AG04450 (cell line): ENCODE measurements around the gene MYO5B. TPM values are rescaled to one million over a fixed set of nuclear protein-coding genes. Genes with fewer than 3 reads are reported as not detected.

Experiments used
- CTCF ChIA-PET: fragments of 300-600, 350-600 bp; formaldehyde crosslinking; extraction: SDS; loops from one replicate; lab custom pipeline; 2022; ENCODE audit warnings: antibody characterized with exemption, inconsistent platforms; lab: Charles Lee
- POLR2A ChIA-PET: fragments of 350-600 bp; formaldehyde crosslinking; extraction: SDS; loops from one replicate; lab custom pipeline; 2021; ENCODE audit warnings: antibody characterized with exemption, inconsistent platforms; lab: Yijun Ruan, JAX
- DNase-seq: peaks from one replicate; pipeline ENCODE4 v3.0.0-alpha.2; 2011; ENCODE audit warnings: low read depth, low spot score
- H3K27ac ChIP-seq: one replicate; pipeline ENCODE4 v1.5.1; 2012; ENCODE audit warnings: low read depth, low read length, control low read depth
- H3K27me3 ChIP-seq: one replicate; pipeline ENCODE4 v1.6.0; 2012; ENCODE audit warnings: low read length; ENCODE audit not compliant: control insufficient read depth, insufficient read depth
- H3K4me3 ChIP-seq: 2 replicates; pipeline ENCODE4 v1.5.1; 2011; ENCODE audit warnings: mild to moderate bottlenecking, low read depth, low read length, control low read depth
- H3K9me3 ChIP-seq: 2 replicates; pipeline ENCODE4 v1.5.1; 2012; ENCODE audit warnings: low read length; ENCODE audit not compliant: control insufficient read depth, insufficient read depth
- CTCF ChIP-seq: IDR thresholded peaks from 2 replicates; pipeline ENCODE4 v1.5.1; 2011; ENCODE audit warnings: low read depth, low read length, control low read depth, inconsistent platforms
- polyA plus RNA-seq: library from polyadenylated mRNA; depleted of rRNA; stranded (reverse); fragments of >200 nt; gene quantifications from 2 replicates; pipeline ENCODE4 v1.2.3, GENCODE V29; 2011

MYO5B gene
- polyA plus RNA-seq, 1 experiment: 0.32 TPM

DNA sequence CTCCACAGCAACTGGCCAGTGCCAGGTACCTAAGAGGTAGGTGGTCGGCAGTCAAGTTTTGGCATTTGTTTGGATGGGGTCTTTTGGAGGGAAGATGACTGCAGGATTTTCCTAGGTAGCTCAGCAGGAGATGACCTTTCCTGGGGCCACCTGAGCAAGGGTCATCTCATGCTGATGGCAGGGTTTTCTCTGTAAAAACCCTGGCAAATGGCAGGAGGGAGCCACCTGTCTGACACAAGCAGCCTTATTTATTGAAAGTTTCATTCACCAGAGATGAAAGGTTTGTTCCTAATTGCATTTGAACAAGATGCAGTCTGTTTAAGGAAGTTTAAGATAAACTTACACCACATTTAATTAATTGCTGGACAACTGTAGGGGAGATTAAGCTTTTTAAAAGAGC lies 350.0 kb downstream of the MYO5B start:
- ChIA-PET POLR2A (no interaction called here), CTCF (interaction anchor here (0.9 to 3.9 kb wide), 3 partner anchors 14 to 285 kb away, joined by 3 to 18 read pairs (median 4); no protein-coding TSS in a partner anchor)
- no peaks in the 10 kb centered on the region for H3K9me3 ChIP-seq
- no peak for DNase-seq
- no peak for TF ChIP-seq CTCF
- no peak overlapping the region for H3K4me3 ChIP-seq
- H3K27me3 ChIP-seq: no peaks in the 10 kb centered on the region
- H3K27ac ChIP-seq: no peak overlapping the region

DNA sequence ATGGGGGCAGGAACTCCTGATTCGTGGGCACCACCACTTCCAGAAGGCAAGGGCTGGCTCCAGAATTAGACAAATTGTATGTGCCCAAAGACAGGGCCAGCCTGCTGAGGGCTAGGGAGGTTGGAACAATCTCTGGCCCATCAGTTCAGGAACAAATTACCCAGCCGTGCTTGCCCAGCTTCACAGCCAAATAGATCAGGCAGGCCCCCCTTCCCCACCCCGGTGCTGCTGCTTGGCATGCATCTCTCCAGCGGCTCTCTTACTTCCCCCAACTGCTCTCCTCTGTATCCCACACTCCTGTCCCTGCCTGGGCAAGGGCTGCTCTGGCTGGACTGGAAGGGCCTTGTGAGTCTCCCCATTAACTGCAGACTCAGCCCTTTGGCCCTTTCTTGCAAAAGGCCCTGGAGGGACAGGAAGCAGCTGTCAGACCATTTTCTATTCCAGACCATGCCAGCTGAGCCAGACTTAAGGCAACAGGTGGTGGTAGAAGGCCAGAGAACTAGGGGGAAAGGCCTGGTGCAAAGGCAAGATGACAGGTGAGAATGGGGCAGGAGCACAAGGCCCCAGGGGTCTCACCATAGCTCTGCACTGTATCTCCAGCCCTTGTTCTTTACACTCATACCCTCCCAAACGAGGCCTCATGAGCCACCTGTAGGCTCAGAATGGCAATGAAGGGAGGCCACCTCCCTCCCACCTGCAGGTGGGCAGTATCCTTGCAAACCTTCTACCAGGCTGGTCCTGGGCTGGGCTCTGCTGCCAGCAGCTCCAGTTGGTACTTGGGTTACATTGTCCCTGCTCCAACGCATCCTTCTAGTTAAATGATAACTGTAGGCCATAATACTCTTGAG lies 350.9 kb downstream of the MYO5B start:
- no peak for TF ChIP-seq CTCF
- no peak for DNase-seq
- Histone ChIP-seq H3K27me3 (no peaks in the 10 kb centered on the region), H3K27ac (no peak overlapping the region), H3K4me3 (no peak overlapping the region), H3K9me3 (no peaks in the 10 kb centered on the region)
- CTCF ChIA-PET: interaction anchor here (3.9 kb wide), 1 partner anchor 15 kb away, joined by 18 read pairs; no protein-coding TSS in a partner anchor
- POLR2A ChIA-PET: no interaction called here

- Histone ChIP-seq H3K4me3 (no peak overlapping the region), H3K27ac (no peak overlapping the region), H3K9me3 (no peaks in the 10 kb centered on the region), H3K27me3 (no peaks in the 10 kb centered on the region)
- ChIA-PET CTCF (no interaction called here), POLR2A (no interaction called here)
- no peak for TF ChIP-seq CTCF
- DNase-seq: no peak
Measured at GRCh38 chr18:49843131-49843530, 351.8 kb downstream of the MYO5B start.

DNA sequence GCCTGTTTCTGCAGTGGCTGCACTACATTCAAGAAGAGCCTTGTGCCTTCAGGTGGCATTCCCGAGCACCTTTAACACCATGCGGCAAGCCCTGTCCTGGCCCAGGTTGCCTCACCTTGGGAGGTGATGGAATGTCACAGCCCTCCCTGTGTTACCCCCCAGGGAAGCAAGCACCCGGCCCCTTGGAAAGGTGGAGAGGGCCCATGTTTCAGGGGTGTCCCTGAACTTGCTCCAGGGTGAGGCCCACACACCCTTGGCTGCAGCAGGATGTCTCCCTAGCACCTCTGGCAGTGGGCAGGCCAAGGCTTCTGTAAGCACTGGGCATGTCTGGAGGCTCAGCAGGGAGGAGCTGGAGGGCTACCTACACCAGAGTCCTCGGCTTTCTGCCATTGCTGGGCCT lies 352.3 kb downstream of the MYO5B start:
- Histone ChIP-seq H3K27ac (no peak overlapping the region), H3K4me3 (no peak overlapping the region), H3K9me3 (no peaks in the 10 kb centered on the region), H3K27me3 (no peaks in the 10 kb centered on the region)
- ChIA-PET POLR2A (no interaction called here), CTCF (interaction anchor here (0.7 kb wide), 2 partner anchors 50 to 425 kb away, joined by 3 read pairs; no protein-coding TSS in a partner anchor)
- DNase-seq: no peak
- TF ChIP-seq CTCF: no peak
